GM12801 (cell line): ENCODE data around the gene GNA12.

Source experiments
- CTCF ChIP-seq: IDR thresholded peaks from one replicate; pipeline ENCODE4 v1.5.1; 2011; ENCODE audit warnings: control low read depth; ENCODE audit not compliant: insufficient read length; ENCODE audit errors: extremely low read depth

Gene GNA12

GRCh38 chr7:2796358-2797352 is 47.5 kb downstream of the GNA12 start:
- no peak for TF ChIP-seq CTCF

GRCh38 chr7:2795906-2796305 is 48.2 kb downstream of the GNA12 start:
- no peak for TF ChIP-seq CTCF

GRCh38 chr7:2794836-2795636 is 49.1 kb downstream of the GNA12 start:
- no peak for TF ChIP-seq CTCF

- no peak for TF ChIP-seq CTCF
Measured at GRCh38 chr7:2792856-2793487, 51.1 kb downstream of the GNA12 start.

- TF ChIP-seq CTCF, result no peak
Measured at GRCh38 chr7:2792235-2792634, 51.9 kb downstream of the GNA12 start.

GRCh38 chr7:2791390-2791789 is 52.7 kb downstream of the GNA12 start:
- no peak for TF ChIP-seq CTCF

GRCh38 chr7:2787251-2787951 is 56.7 kb downstream of the GNA12 start:
- no peak for TF ChIP-seq CTCF
